Measurements from ENCODE around the gene DBF4. TPM values are rescaled to one million over a fixed set of nuclear protein-coding genes. Genes with fewer than 3 reads are reported as not detected.
"Not testable (repeated sequence)": the region's sequence is repeated elsewhere in the genome, so short reads cannot be mapped to it uniquely, and the experiment has no call there.

Gene DBF4
- total RNA-seq, 1 experiment from 2014 or later = 37.5 TPM

GRCh38 chr7:87944547-87944946, 68.3 kb downstream of the DBF4 start:
- Histone ChIP-seq H3K36me3 (ENCODE audit: low read depth, low read length) (no peaks in the 10 kb centered on the region), H3K27me3 (ENCODE audit: low read length) (no peaks in the 10 kb centered on the region), H2AFZ (ENCODE audit: low read length) (no peak overlapping the region), H3K79me2 (ENCODE audit: low read length) (no peaks in the 10 kb centered on the region), H3K27ac (ENCODE audit: low read length) (no peak overlapping the region), H3K4me3 (ENCODE audit: low read length) (no peak overlapping the region), H3K9me3 (ENCODE audit: low read length) (no peaks in the 10 kb centered on the region), H4K20me1 (ENCODE audit: low read length) (no peaks in the 10 kb centered on the region), H3F3A (ENCODE audit: low read length, unreplicated experiment) (no peaks in the 10 kb centered on the region), H3K9me2 (replicated peaks; ENCODE audit: low read length) (no peaks in the 10 kb centered on the region), H3K4me2 (ENCODE audit: low read length) (no peak overlapping the region), H3K9ac (ENCODE audit: low read length) (no peak overlapping the region), H3K4me1 (ENCODE audit: insufficient read depth, low read length) (no peaks in the 10 kb centered on the region)
- intact Hi-C loops (cut with micrococcal nuclease) = no loop called here
- no peak for ATAC-seq
- CTCF ChIA-PET = interaction anchor here (0.7 kb wide), 1 partner anchor 60 kb away, joined by 7 read pairs; no protein-coding TSS in a partner anchor
- POLR2A ChIA-PET (ENCODE audit: unreplicated experiment) = no interaction called here
- no TSS peak for BruUV-seq (replicated peaks)
- no peak for DNase-seq
- TF ChIP-seq, protein P1, sequence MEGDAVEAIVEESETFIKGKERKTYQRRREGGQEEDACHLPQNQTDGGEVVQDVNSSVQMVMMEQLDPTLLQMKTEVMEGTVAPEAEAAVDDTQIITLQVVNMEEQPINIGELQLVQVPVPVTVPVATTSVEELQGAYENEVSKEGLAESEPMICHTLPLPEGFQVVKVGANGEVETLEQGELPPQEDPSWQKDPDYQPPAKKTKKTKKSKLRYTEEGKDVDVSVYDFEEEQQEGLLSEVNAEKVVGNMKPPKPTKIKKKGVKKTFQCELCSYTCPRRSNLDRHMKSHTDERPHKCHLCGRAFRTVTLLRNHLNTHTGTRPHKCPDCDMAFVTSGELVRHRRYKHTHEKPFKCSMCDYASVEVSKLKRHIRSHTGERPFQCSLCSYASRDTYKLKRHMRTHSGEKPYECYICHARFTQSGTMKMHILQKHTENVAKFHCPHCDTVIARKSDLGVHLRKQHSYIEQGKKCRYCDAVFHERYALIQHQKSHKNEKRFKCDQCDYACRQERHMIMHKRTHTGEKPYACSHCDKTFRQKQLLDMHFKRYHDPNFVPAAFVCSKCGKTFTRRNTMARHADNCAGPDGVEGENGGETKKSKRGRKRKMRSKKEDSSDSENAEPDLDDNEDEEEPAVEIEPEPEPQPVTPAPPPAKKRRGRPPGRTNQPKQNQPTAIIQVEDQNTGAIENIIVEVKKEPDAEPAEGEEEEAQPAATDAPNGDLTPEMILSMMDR (conservative IDR thresholded peaks at IDR 0.05; ENCODE audit: low read depth, low read length) = no peak
- TF ChIP-seq EZH2phosphoT487 (IDR thresholded peaks at IDR 0.05; ENCODE audit: borderline replicate concordance, low read length) (no peak), EZH2 (IDR thresholded peaks at IDR 0.05; ENCODE audit: low read length, unreplicated experiment) (no peak)

- H2AFZ ChIP-seq (ENCODE audit: low read length); H3K79me2 ChIP-seq (ENCODE audit: low read length); H3K9ac ChIP-seq (ENCODE audit: low read length); H3K9me2 ChIP-seq (replicated peaks; ENCODE audit: low read length); H3K27ac ChIP-seq (ENCODE audit: low read length); H3K36me3 ChIP-seq (ENCODE audit: low read depth, low read length); H3K27me3 ChIP-seq (ENCODE audit: low read length); DNase-seq; H3K4me3 ChIP-seq (ENCODE audit: low read length); ATAC-seq; H3K4me2 ChIP-seq (ENCODE audit: low read length); BruUV-seq (replicated peaks); H3K4me1 ChIP-seq (ENCODE audit: insufficient read depth, low read length); H4K20me1 ChIP-seq (ENCODE audit: low read length); H3F3A ChIP-seq (ENCODE audit: low read length, unreplicated experiment); H3K9me3 ChIP-seq (ENCODE audit: low read length); POLR2A ChIA-PET (ENCODE audit: unreplicated experiment); intact Hi-C loops (cut with micrococcal nuclease); CTCF ChIA-PET: not testable (repeated sequence)
These were observed 69.6 kb downstream of the DBF4 start for GRCh38 chr7:87945926-87946325.

- no peak for TF ChIP-seq EZH2phosphoT487 (IDR thresholded peaks at IDR 0.05; ENCODE audit: borderline replicate concordance, low read length)
- TF ChIP-seq, protein P1 (conservative IDR thresholded peaks at IDR 0.05; ENCODE audit: low read depth, low read length) = no peak
- TF ChIP-seq EZH2 (IDR thresholded peaks at IDR 0.05; ENCODE audit: low read length, unreplicated experiment) = no peak
- Histone ChIP-seq H2AFZ (ENCODE audit: low read length) (no peak overlapping the region), H3F3A (ENCODE audit: low read length, unreplicated experiment) (no peaks in the 10 kb centered on the region), H3K27ac (ENCODE audit: low read length) (no peak overlapping the region), H3K4me2 (ENCODE audit: low read length) (no peak overlapping the region), H3K36me3 (ENCODE audit: low read depth, low read length) (no peaks in the 10 kb centered on the region), H3K9me2 (replicated peaks; ENCODE audit: low read length) (no peaks in the 10 kb centered on the region), H3K4me3 (ENCODE audit: low read length) (no peak overlapping the region), H3K79me2 (ENCODE audit: low read length) (no peaks in the 10 kb centered on the region), H3K9ac (ENCODE audit: low read length) (no peak overlapping the region), H3K4me1 (ENCODE audit: insufficient read depth, low read length) (no peaks in the 10 kb centered on the region), H4K20me1 (ENCODE audit: low read length) (no peaks in the 10 kb centered on the region), H3K9me3 (ENCODE audit: low read length) (no peaks in the 10 kb centered on the region), H3K27me3 (ENCODE audit: low read length) (no peaks in the 10 kb centered on the region)
- no peak for DNase-seq
- intact Hi-C loops (cut with micrococcal nuclease) = no loop called here
- BruUV-seq (replicated peaks) = no TSS peak
- ATAC-seq = no peak
- CTCF ChIA-PET = no interaction called here
- POLR2A ChIA-PET (ENCODE audit: unreplicated experiment) = no interaction called here
These were observed 72.1 kb downstream of the DBF4 start for GRCh38 chr7:87948371-87948770.

Other genes with a start within 250 kb of the DBF4 start
- gene RUNDC3B, start 248.1 kb upstream of the DBF4 start, total RNA-seq (2014; rRNA removed) = 0.12 and 1.1 TPM in 2 replicates
- gene SLC25A40, start 133 bp upstream of the DBF4 start, total RNA-seq (2014; rRNA removed) = 4.5 and 5.2 TPM in 2 replicates
- 4.4 and 5.9 TPM in 2 replicates for gene ADAM22, start 57.8 kb downstream of the DBF4 start, total RNA-seq (2014; rRNA removed)

Measured in PC-3 (cell line).